GM19328 (cell line): ENCODE data around the gene MAGOH.
A peak's percentile ranks its signal among the peaks of the same experiment; 100 is the strongest.
"Not testable (repeated sequence)": the region's sequence is repeated elsewhere in the genome, so short reads cannot be mapped to it uniquely, and the experiment has no call there.

ENCODE experiments used
- ATAC-seq: cut with Tn5 transposase; IDR thresholded peaks from one replicate; pipeline ENCODE4 v1.9.1; 2021; ENCODE audit warnings: mild to moderate bottlenecking, moderate library complexity; ENCODE audit not compliant: unreplicated experiment

The MAGOH gene

GRCh38 chr1:53241828-53242227 is 3.5 kb upstream of the MAGOH start:
- ATAC-seq, result no peak

GRCh38 chr1:53237638-53238037 is 680 bp downstream of the MAGOH start:
- no peak for ATAC-seq

- ATAC-seq, result no peak
These were observed 17.4 kb downstream of the MAGOH start for GRCh38 chr1:53220962-53221286.

- peak; percentile 89 for ATAC-seq
These were observed 18.0 kb downstream of the MAGOH start, which contains the start of gene CZIB for GRCh38 chr1:53220171-53220961. Gene CZIB, minus strand, starts transcription at chr1:53220634. Its CDS starts 59 bp downstream, at chr1:53220575.

GRCh38 chr1:53219711-53220110 is 18.6 kb downstream of the MAGOH start:
- ATAC-seq, result no peak

GRCh38 chr1:53218201-53218600 is 20.1 kb downstream of the MAGOH start:
- ATAC-seq, result no peak

- no peak for ATAC-seq
These were observed 23.9 kb downstream of the MAGOH start for GRCh38 chr1:53214376-53214940.

- no peak for ATAC-seq
These were observed 27.4 kb downstream of the MAGOH start for GRCh38 chr1:53210954-53211353.

GRCh38 chr1:53210352-53210751 is 28.0 kb downstream of the MAGOH start:
- no peak for ATAC-seq

GRCh38 chr1:53207726-53208125 is 30.6 kb downstream of the MAGOH start:
- no peak for ATAC-seq

- ATAC-seq, result no peak
These were observed 31.5 kb downstream of the MAGOH start for GRCh38 chr1:53206735-53207379.

GRCh38 chr1:53206083-53206685 is 32.1 kb downstream of the MAGOH start:
- ATAC-seq, result not testable (repeated sequence)

GRCh38 chr1:53205496-53205895 is 32.8 kb downstream of the MAGOH start:
- ATAC-seq, result not testable (repeated sequence)

GRCh38 chr1:53203466-53203865 is 34.9 kb downstream of the MAGOH start:
- no peak for ATAC-seq

- ATAC-seq, result no peak
These were observed 40.1 kb downstream of the MAGOH start for GRCh38 chr1:53198241-53198651.

- no peak for ATAC-seq
These were observed 40.8 kb downstream of the MAGOH start for GRCh38 chr1:53197291-53198200.

GRCh38 chr1:53196485-53197290 is 41.6 kb downstream of the MAGOH start, which contains the start of gene CPT2:
Gene CPT2, plus strand, starts transcription at chr1:53196824. Its CDS starts 120 bp downstream, at chr1:53196944.
- peak; percentile 99 for ATAC-seq

- no peak for ATAC-seq
These were observed 42.3 kb downstream of the MAGOH start for GRCh38 chr1:53196017-53196484.

- no peak for ATAC-seq
These were observed 42.9 kb downstream of the MAGOH start for GRCh38 chr1:53195246-53196016.
